Neural progenitor cell (in vitro differentiated cells): ENCODE measurements around the gene PYGO2.

Source experiments
- EZH2 ChIP-seq: fragments of 200-600 bp; sonication (generic); IDR thresholded peaks from 2 replicates; pipeline ENCODE4 v1.6.1; 2017; ENCODE audit warnings: antibody characterized with exemption, mild to moderate bottlenecking, moderate library complexity
- EZH2phosphoT487 ChIP-seq: fragments of 200-600 bp; sonication (generic); IDR thresholded peaks from 2 replicates; pipeline ENCODE4 v1.6.1; 2017; ENCODE audit warnings: antibody characterized with exemption
- TF ChIP-seq, protein P1 (sequence below): fragments of 200-600 bp; sonication (generic); IDR thresholded peaks from 2 replicates; pipeline ENCODE4 v1.5.1; 2017; ENCODE audit warnings: antibody characterized with exemption, mild to moderate bottlenecking

DNA sequence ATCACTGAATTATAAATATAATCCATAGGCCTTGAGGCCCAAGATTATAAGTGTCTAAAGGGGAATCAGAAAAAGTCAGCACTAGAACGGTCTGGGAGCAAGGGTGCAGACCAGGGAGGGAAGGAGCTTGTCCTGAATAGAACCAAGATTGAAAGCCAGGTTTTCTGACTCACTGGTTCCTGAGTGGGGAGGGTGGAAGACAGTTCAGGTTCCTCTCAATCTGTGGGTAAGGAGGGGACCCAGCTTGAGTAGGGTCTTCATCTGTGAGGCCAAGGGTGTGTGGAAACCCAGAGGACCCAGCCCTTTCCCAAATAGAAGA lies 32.6 kb upstream of the PYGO2 start:
- TF ChIP-seq, protein P1, sequence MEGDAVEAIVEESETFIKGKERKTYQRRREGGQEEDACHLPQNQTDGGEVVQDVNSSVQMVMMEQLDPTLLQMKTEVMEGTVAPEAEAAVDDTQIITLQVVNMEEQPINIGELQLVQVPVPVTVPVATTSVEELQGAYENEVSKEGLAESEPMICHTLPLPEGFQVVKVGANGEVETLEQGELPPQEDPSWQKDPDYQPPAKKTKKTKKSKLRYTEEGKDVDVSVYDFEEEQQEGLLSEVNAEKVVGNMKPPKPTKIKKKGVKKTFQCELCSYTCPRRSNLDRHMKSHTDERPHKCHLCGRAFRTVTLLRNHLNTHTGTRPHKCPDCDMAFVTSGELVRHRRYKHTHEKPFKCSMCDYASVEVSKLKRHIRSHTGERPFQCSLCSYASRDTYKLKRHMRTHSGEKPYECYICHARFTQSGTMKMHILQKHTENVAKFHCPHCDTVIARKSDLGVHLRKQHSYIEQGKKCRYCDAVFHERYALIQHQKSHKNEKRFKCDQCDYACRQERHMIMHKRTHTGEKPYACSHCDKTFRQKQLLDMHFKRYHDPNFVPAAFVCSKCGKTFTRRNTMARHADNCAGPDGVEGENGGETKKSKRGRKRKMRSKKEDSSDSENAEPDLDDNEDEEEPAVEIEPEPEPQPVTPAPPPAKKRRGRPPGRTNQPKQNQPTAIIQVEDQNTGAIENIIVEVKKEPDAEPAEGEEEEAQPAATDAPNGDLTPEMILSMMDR: no peak
- no peak for TF ChIP-seq EZH2phosphoT487
- TF ChIP-seq EZH2: no peak
